ENCODE results near the gene DMPK. TPM values are rescaled to one million over a fixed set of nuclear protein-coding genes. Genes with fewer than 3 reads are reported as not detected.

DMPK gene, protein sequence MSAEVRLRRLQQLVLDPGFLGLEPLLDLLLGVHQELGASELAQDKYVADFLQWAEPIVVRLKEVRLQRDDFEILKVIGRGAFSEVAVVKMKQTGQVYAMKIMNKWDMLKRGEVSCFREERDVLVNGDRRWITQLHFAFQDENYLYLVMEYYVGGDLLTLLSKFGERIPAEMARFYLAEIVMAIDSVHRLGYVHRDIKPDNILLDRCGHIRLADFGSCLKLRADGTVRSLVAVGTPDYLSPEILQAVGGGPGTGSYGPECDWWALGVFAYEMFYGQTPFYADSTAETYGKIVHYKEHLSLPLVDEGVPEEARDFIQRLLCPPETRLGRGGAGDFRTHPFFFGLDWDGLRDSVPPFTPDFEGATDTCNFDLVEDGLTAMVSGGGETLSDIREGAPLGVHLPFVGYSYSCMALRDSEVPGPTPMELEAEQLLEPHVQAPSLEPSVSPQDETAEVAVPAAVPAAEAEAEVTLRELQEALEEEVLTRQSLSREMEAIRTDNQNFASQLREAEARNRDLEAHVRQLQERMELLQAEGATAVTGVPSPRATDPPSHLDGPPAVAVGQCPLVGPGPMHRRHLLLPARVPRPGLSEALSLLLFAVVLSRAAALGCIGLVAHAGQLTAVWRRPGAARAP
- 382 TPM for polyA plus RNA-seq (ENCODE audit: insufficient read length)

DNA sequence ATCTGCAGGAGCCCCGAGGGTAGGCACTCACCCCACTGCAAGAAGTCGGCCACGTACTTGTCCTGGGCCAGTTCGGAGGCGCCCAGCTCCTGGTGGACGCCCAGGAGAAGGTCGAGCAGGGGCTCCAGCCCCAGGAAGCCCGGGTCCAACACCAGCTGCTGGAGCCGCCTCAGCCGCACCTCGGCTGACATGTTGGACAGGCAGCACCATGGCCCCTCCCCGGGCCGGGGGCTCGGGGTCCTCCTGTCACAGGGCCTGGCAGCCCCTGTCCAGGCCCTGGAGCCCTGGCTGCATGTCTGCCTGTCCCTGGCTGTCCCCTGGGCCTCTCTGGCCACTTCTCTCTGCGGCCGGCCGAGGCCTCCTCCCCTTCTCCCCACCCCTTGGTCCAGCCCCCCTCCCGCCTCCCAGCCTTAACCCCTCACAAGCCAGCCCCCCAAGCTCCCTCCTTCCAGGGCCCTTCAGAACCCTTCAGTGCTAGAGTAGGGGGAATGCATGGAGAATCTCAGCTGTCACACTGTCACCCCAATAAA lies at the start of gene DMPK:
Gene DMPK, minus strand, starts transcription at position 329 of the 530 bp plus-strand sequence. Its CDS starts 138 bp downstream, at position 191.
- no peak for DNase-seq (ENCODE audit: low read depth)

- DNase-seq (ENCODE audit: low read depth) = no peak
These were observed 46.7 kb upstream of the DMPK start for GRCh38 chr19:45828945-45829344.

- no peak for DNase-seq (ENCODE audit: low read depth)
These were observed 46.2 kb upstream of the DMPK start for GRCh38 chr19:45828523-45828922.

- DNase-seq (ENCODE audit: low read depth) = no peak
These were observed 45.3 kb upstream of the DMPK start for GRCh38 chr19:45827459-45828093.

- DNase-seq (ENCODE audit: low read depth) = no peak
These were observed 44.6 kb upstream of the DMPK start for GRCh38 chr19:45826934-45827333.

- no peak for DNase-seq (ENCODE audit: low read depth)
These were observed 43.9 kb upstream of the DMPK start for GRCh38 chr19:45825917-45826893.

DNA sequence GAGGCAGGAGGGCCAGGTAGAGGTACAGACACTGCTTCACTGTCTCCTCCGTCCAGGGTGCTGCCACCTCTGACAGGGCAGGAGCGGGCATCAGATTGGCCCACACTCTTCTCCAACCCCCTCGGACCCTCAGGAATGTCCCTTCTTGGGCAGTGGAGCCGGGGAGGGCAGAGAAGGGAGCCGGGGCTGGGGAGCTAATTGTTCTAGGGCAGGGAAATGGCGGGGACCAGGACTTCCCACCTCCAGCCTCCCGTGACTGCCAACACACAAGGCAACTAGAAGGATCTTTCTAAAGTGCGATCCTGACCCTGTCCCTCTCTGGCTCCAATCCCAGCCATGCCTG lies 42.9 kb upstream of the DMPK start:
- DNase-seq (ENCODE audit: low read depth) = no peak

GRCh38 chr19:45824531-45825262 lies 42.4 kb upstream of the DMPK start:
- no peak for DNase-seq (ENCODE audit: low read depth)

DNA sequence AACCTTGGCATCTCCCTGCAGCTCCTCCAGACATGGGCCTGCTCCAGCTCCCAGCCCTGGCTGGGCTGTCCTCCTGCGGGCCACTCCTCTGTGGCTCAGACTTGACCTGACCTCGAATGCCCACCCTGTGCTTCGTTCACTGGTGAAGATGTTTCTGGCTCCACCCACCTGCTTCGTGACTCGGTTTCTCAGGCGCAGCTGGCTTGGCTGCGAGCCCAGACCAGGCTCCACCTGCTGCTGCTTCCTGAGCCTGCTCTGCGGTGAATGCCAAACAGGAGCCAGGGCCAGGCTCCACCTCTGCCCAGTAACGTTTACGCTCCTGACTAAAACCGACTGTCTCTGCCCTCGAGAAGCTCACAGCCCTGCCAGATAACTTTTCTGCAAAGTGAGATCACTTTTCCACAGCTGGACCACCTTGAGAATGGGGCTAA lies 41.8 kb upstream of the DMPK start:
- no peak for DNase-seq (ENCODE audit: low read depth)

- no peak for DNase-seq (ENCODE audit: low read depth)
These were observed 40.9 kb upstream of the DMPK start for GRCh38 chr19:45823182-45823581.

DNA sequence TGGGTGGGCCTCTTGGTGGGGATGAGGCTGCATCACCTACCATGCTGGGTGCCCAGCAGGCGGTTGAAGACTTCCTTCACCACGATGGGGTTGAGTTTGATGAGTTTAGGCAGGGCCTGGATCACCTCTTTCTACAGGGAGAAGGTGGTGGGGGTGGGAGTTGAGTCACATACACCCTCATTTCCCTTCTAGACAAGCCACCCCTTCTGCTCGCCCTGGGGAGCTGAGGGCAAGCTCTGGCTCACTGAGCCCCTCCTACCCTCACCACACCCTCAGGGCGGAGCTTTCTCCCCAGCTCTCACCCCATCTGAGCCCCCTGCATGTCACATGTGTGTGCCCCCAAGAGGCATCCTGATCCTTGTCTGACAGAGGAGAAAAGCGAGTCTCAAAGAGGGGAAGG lies 40.4 kb upstream of the DMPK start:
- no peak for DNase-seq (ENCODE audit: low read depth)

DNA sequence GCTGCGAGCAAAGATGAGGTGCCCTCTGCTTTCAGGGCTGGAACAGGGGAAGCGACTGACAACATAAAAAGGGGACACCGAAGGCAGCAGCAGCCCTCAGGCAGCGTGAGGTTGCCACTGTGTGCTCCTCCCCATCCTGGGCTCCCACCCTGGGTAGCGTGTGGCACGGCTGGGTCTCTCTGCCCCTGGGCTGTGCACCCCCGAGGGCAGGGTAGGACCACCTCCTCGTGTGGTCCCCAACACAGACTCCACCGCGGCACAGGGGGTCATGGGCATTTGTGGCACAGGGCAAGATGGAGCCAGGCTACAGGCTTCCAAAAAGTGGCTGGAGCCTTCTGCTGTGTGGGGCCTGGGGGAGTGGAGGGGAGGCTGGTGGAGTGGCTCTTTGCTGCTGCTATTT lies 39.3 kb upstream of the DMPK start:
- no peak for DNase-seq (ENCODE audit: low read depth)

GRCh38 chr19:45821103-45821521 lies 38.8 kb upstream of the DMPK start:
- DNase-seq (ENCODE audit: low read depth) = no peak

DNA sequence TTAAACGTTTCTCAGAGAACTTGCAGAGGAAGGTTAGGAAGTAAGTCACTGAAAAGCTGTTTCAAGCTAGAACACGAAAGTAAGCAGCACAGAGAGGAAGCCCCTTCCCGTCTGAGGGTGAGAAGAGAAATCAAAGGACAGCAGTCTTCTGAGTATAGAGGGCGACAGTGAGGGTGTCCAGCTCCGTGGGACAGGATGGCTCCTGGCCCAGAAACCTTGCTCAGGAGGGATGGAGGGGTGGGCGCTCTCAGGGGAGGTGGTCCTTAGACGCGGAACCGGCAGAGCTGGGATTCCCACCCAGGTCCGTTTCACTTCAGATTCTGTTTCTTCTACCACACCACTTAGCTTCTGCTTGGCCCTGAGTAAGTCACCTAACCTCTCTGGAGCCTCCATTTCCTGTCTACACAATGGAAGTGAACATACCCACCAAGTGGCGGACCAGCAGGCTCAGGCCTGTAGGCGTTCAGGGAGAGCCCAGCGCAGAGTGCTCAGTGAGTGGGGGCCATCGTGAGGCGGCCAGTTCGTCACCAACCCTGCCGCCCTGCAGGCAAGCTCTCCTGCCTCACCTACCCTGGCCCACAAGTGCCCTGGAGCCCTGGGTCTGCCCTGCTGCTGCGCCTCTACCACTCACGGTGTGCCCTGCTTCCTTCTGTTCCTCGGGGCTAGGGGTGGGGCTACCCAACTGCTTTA lies 38.3 kb upstream of the DMPK start:
- DNase-seq (ENCODE audit: low read depth) = no peak

DNA sequence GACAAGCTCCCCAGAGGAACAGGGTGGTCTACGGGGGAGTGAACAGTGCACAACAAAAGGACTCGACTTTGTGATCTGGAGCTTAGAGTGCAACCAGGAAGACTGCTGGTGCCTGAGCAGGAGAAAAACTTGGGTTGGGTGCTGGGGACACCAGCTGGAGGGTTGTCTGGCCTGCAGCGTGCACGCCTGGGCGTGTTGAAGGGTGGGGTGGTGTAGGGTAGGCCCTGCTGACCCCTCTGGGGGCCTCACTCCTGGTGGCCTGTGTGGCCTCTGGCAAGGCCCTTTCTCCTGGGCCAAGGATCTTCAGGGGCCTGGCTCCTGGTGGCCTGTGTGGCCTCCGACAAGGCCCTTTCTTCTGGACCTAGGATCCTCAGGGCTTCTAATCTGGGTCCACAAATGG lies 37.5 kb upstream of the DMPK start:
- no peak for DNase-seq (ENCODE audit: low read depth)

GRCh38 chr19:45817725-45818301 lies 35.5 kb upstream of the DMPK start:
- DNase-seq (ENCODE audit: low read depth) = no peak

- DNase-seq (ENCODE audit: low read depth) = peak; percentile 72
These were observed 34.9 kb upstream of the DMPK start for GRCh38 chr19:45817010-45817724.

GRCh38 chr19:45816236-45817009 lies 34.1 kb upstream of the DMPK start:
- no peak for DNase-seq (ENCODE audit: low read depth)
